NCI-H748 treated with DMSO at 0.1 percent for 48 hours (cell line): ENCODE results near the gene LRRC3C.
A peak's percentile ranks its signal among the peaks of the same experiment; 100 is the strongest.
"Not testable (repeated sequence)": the region's sequence is repeated elsewhere in the genome, so short reads cannot be mapped to it uniquely, and the experiment has no call there.

Experiments
- DNase-seq: peaks from one replicate; lab custom pipeline; 2025; lab: John Stamatoyannopoulos, UW

The LRRC3C gene

GRCh38 chr17:39927101-39927928, at the start of gene LRRC3C, which contains the start of gene ORMDL3:
TSS of gene LRRC3C (plus strand) at chr17:39927732. CDS start at chr17:39941524, 13,792 bp downstream.
TSS of gene ORMDL3 (minus strand) at chr17:39927601. CDS start at chr17:39924203, 3,398 bp downstream.
- DNase-seq = peak; percentile 79

- not testable (repeated sequence) for DNase-seq
Measured at GRCh38 chr17:39886102-39886501, 41.4 kb upstream of the LRRC3C start.

- no peak for DNase-seq
Measured at GRCh38 chr17:39887078-39887477, 40.5 kb upstream of the LRRC3C start.

GRCh38 chr17:39889200-39889599, 38.3 kb upstream of the LRRC3C start:
- no peak for DNase-seq

GRCh38 chr17:39894681-39895376, 32.7 kb upstream of the LRRC3C start:
- no peak for DNase-seq

GRCh38 chr17:39898088-39898487, 29.4 kb upstream of the LRRC3C start:
- DNase-seq = no peak

- no peak for DNase-seq
Measured at GRCh38 chr17:39899215-39899614, 28.3 kb upstream of the LRRC3C start.

GRCh38 chr17:39902027-39902426, 25.5 kb upstream of the LRRC3C start:
- not testable (repeated sequence) for DNase-seq

- DNase-seq = no peak
Measured at GRCh38 chr17:39903158-39903884, 24.2 kb upstream of the LRRC3C start.

- DNase-seq = no peak
Measured at GRCh38 chr17:39904990-39905288, 22.6 kb upstream of the LRRC3C start.

- DNase-seq = no peak
Measured at GRCh38 chr17:39908789-39909352, 18.7 kb upstream of the LRRC3C start.

- no peak for DNase-seq
Measured at GRCh38 chr17:39913989-39914388, 13.5 kb upstream of the LRRC3C start.

- DNase-seq = no peak
Measured at GRCh38 chr17:39915559-39915958, 12.0 kb upstream of the LRRC3C start.

- no peak for DNase-seq
Measured at GRCh38 chr17:39916918-39917317, 10.6 kb upstream of the LRRC3C start.

- no peak for DNase-seq
Measured at GRCh38 chr17:39919087-39919683, 8.3 kb upstream of the LRRC3C start.

- DNase-seq = no peak
Measured at GRCh38 chr17:39920218-39921210, 7.0 kb upstream of the LRRC3C start.

GRCh38 chr17:39921323-39921722, 6.2 kb upstream of the LRRC3C start:
- DNase-seq = no peak

- no peak for DNase-seq
Measured at GRCh38 chr17:39922006-39922405, 5.5 kb upstream of the LRRC3C start.

- no peak for DNase-seq
Measured at GRCh38 chr17:39923230-39923629, 4.3 kb upstream of the LRRC3C start.

- DNase-seq = no peak
Measured at GRCh38 chr17:39923836-39924690, 3.5 kb upstream of the LRRC3C start.
